Erythroblast (primary cell): ENCODE results near the gene GNB5.

Experiments used
- GATA1 ChIP-seq: IDR thresholded peaks from 2 replicates; pipeline ENCODE4 v1.6.1; 2011; ENCODE audit warnings: low read depth, mild to moderate bottlenecking, control low read depth, low read length, moderate library complexity
- POLR2A ChIP-seq: IDR thresholded peaks from 2 replicates; pipeline ENCODE4 v1.6.1; 2011; ENCODE audit warnings: mild to moderate bottlenecking, low read length

- TF ChIP-seq POLR2A (no peak), GATA1 (no peak)
Measured at GRCh38 chr15:52234596-52235541, 43.7 kb upstream of the GNB5 start.
